Inflammatory macrophage (primary cell): Measurements from ENCODE around the gene AMOTL1.

ENCODE experiments used
- DNase-seq, 2 donors: peaks; one replicate each; pipeline ENCODE4 v3.0.0-alpha.2; 2020 to 2022

The AMOTL1 gene

DNA sequence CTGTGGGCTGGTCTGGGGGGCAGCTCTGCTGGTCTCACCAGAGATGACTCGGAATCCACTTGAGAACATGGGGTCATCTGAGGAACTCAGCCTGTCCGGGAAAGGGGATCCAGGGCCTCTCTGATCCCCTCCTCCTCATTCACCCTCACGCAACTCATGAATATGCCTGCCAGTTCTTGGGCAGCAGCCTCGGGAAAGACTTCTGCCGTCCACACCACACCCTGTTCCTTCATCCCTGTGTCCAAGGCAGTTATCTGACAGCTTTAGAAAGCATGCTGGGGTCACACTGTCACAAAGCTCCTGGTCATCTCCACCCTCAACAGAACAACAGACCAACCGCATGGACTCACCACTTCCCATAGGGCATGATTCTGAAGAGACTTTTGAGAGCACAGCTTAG lies 88.3 kb downstream of the AMOTL1 start:
- no peak for DNase-seq

GRCh38 chr11:94857337-94857736 lies 89.2 kb downstream of the AMOTL1 start:
- no peak for DNase-seq

- DNase-seq: no peak
These were observed 90.0 kb downstream of the AMOTL1 start for GRCh38 chr11:94858012-94858705.

GRCh38 chr11:94860333-94860732 lies 92.2 kb downstream of the AMOTL1 start:
- DNase-seq: no peak

- no peak for DNase-seq
These were observed 93.2 kb downstream of the AMOTL1 start for GRCh38 chr11:94861306-94861845.

GRCh38 chr11:94862926-94863880 lies 95.0 kb downstream of the AMOTL1 start:
- DNase-seq: no peak

- no peak for DNase-seq
These were observed 96.4 kb downstream of the AMOTL1 start for GRCh38 chr11:94864506-94865045.

- no peak for DNase-seq
These were observed 98.2 kb downstream of the AMOTL1 start for GRCh38 chr11:94866231-94866822.

DNA sequence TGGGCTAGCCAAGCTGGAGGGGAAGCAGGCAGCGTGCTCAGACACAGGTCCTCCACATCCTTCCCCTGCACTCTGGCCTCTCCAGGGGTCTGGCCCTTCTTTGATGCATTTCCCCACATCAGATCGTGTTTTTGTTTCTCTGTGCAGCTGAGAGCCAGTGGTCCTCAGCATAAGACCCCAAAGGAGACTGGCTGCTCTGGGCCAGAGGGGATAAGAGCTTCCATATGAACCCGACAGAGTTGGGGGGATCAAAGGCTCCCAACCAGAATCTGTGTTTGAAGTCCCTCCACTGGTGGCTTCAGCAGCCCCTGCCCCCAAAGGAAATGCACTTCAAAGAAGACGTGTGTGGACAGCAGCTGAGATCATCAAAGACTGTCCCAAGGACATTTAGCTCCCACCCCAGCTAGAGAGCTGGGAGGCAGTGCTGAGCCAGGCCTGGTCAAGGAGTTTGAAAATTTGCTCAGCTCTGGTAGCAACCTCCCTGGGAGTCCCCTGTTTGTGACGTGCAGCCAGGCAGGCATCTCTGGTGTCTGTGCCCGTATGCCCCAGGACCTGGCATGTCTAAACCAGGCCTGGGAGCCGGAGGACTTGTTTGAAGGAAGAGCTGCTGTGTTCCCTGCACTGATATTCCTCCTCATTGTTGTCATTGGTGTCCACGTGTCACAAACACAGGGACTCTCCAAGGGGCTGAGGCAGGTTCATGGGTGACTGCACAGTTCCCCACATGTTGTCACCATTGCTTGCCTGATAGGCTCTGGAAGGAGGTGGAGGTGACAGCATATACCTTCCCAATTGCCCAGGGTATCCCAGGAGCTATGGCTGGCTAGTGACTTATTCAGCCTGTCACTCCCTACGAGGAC lies 99.0 kb downstream of the AMOTL1 start:
- DNase-seq: no peak

GRCh38 chr11:94868468-94868867 lies 100.3 kb downstream of the AMOTL1 start:
- DNase-seq: no peak

DNA sequence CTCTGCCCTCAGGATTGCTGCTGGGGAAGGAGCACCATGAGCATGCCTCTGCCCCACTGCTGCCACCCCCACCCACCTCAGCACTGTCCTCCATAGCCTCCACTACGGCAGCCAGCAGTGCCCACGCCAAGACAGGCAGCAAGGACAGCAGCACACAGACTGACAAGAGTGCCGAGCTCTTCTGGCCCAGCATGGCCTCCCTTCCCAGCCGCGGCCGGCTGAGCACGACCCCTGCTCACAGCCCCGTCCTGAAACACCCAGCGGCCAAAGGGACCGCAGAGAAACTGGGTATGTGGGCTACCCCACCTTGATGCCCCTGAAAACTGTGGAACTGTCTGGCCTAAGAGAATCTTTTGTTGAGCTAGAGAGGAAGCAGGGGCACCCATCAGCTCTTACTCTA lies 101.0 kb downstream of the AMOTL1 start:
- no peak for DNase-seq

GRCh38 chr11:94870422-94870821 lies 102.3 kb downstream of the AMOTL1 start:
- no peak for DNase-seq

DNA sequence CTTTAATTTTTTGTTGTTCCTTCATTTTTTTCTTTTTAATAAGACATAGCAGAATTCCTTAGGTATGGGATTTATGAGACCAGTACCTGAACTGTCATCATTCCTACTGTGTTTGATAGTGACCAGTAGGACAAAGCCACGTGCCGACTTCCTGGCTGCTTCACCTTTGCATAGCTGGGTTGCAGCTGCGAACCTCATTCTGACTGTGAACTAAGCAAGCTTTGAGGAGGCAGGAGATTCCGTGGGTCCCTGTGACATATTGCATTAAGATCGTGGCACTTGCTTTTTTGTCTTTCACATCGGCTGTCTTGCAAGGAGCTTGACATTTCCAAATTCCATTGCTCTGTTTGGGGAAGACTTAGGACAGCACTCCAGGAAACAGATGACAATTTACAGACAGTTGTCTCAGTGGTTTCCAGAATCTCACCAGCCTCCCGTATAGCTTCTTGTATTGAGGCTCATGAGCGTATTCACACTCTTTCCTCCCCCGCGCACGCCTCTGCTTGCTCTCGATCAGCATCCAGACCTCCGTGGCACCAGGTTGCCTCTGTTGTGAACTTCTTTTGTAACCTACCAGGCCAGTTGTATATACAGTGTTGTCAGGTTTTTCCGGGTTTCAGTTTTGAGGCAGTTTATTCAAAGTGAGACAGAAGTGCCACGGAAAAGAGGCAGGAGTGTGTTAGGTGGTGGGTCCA lies 103.5 kb downstream of the AMOTL1 start:
- no peak for DNase-seq

GRCh38 chr11:94873916-94874540 lies 105.9 kb downstream of the AMOTL1 start:
- no peak for DNase-seq

DNA sequence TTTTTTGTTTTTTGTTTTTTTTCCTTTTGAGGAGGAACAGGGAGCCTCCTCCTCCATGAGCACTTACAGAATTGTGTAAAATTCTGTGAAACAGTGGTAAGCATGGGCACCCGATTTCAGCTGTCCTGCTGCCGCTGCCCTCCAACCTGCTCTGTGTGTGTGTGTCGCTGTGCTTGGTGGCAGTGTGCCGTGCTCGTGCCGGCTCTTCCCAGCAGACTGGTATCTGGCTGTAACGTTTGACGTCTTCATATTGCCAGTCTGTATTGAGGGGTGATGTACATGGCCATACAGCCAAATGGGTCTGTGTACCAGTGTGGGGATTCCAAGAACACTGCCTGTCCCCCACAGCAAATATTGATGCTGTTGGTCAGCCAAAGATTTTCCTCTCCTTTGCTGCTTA lies 108.1 kb downstream of the AMOTL1 start:
- no peak for DNase-seq

DNA sequence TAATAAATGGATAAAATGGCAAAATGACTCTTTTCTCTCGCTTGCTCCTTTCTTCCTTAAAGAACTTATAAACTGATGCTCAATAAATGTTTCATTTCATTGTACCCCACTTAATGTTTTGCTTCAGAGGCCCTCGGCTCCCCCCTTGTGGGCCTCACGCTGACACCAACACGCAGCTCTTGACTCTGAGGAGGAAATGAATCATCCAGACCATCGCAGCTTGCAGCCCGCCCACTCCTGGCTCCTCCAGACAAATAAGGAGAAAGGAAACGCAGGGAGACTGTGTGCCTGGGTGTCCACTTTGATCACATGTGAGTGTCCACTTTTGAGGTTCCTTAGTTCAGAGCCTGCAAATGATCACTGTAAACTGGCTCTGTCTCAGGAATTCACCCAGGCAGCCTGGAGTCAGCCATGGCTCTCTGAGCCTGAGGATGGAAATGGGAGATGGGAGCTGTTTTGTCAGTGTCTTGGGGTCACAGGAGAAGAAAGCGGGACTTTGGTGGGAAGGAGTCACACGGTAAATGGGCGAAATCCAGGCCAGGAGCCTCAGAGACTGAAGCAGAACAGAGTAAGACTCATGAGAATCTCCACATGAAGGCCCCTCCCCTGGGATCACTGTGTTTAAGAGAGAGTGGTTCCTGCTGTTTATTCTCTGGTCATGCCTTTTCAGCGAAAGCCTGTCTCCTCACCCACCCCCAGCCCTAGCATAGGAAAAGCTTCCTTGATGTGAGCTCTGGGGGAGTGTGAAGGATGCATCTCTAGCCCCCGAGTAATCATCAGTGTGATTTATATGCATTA lies 108.7 kb downstream of the AMOTL1 start:
- peak; percentile 91 to 97 for DNase-seq

- DNase-seq: no peak
These were observed 109.5 kb downstream of the AMOTL1 start for GRCh38 chr11:94877443-94878200.

GRCh38 chr11:94879006-94879405 lies 110.8 kb downstream of the AMOTL1 start:
- DNase-seq: no peak

DNA sequence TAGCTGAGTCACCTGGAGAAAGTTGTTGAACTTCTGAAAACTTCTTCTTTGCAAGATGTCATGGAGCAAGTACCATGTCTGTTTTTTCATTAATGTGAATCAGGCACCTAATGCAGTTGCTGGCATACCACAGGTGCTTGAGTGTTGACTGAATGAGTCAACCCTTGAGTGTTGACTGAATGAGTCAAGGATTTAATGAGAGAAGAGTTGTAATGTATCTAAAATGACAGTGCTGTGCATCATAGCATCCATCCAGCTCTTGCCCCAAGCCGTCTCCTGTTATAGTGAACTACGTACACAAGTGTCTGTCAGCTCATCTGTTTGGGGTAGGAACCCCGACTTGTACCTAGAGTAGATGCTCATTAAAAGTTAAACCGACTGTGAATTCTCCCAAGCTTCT lies 112.1 kb downstream of the AMOTL1 start:
- DNase-seq: no peak
